ENCODE results near the gene DESI1. TPM values are rescaled to one million over a fixed set of nuclear protein-coding genes. Genes with fewer than 3 reads are reported as not detected.

The DESI1 gene
- total RNA-seq, 4 donors from 2014 or later: 6.4 to 34.2 (median 9.6) TPM

DNA sequence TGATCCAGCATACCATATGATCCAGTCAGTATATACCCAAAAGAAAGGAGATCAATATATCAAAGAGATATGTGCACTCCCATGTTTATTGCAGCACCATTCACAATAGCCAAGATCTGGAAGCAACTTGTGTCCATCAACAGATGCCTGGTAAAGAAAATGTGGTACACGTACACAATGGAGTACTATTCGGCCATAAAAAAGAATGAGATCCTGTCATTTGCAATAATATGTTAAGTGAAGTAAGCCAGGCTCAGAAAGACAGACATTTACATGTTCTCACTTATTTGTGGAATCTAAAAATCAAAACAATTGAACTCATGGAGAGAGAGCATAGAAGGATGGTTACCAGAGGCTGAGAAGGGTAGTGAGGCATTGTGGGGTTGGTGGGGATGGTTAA, 40.9 kb upstream of the DESI1 start:
- H3K27me3 ChIP-seq: no peaks in the 10 kb centered on the region
- intact Hi-C loops (cut with DNase I; ENCODE audit: low total_unique reads): no loop called here
- H3K4me3 ChIP-seq: no peak overlapping the region
- no peak for TF ChIP-seq CTCF (IDR thresholded peaks at IDR 0.05)
- TF ChIP-seq POLR2A (IDR thresholded peaks at IDR 0.05): no peak
- no peaks in the 10 kb centered on the region for H3K4me1 ChIP-seq
- H3K27ac ChIP-seq: no peak overlapping the region
- no peaks in the 10 kb centered on the region for H3K36me3 ChIP-seq
- H3K9me3 ChIP-seq: no peaks in the 10 kb centered on the region
- no peak for DNase-seq

- Histone ChIP-seq H3K9me3 (no peaks in the 10 kb centered on the region), H3K36me3 (no peaks in the 10 kb centered on the region), H3K27me3 (no peaks in the 10 kb centered on the region), H3K4me3 (no peak overlapping the region), H3K4me1 (no peaks in the 10 kb centered on the region), H3K27ac (no peak overlapping the region)
- no peak for TF ChIP-seq POLR2A (IDR thresholded peaks at IDR 0.05)
- TF ChIP-seq CTCF (IDR thresholded peaks at IDR 0.05): no peak
- intact Hi-C loops (cut with DNase I; ENCODE audit: low total_unique reads): no loop called here
- no peak for DNase-seq
Observed at GRCh38 chr22:41661088-41661487, 40.2 kb upstream of the DESI1 start.

GRCh38 chr22:41660416-41660815, 39.6 kb upstream of the DESI1 start:
- no peak for DNase-seq
- H3K36me3 ChIP-seq: no peaks in the 10 kb centered on the region

GRCh38 chr22:41659941-41660340, 39.1 kb upstream of the DESI1 start:
- Histone ChIP-seq H3K27ac (no peak overlapping the region), H3K36me3 (no peaks in the 10 kb centered on the region), H3K9me3 (no peaks in the 10 kb centered on the region), H3K4me3 (no peak overlapping the region), H3K4me1 (no peaks in the 10 kb centered on the region), H3K27me3 (no peaks in the 10 kb centered on the region)
- no peak for TF ChIP-seq POLR2A (IDR thresholded peaks at IDR 0.05)
- no peak for DNase-seq
- intact Hi-C loops (cut with DNase I; ENCODE audit: low total_unique reads): no loop called here

More at GRCh38 chr22:41660416-41660815, 39.6 kb upstream of the DESI1 start:
- H3K9me3 ChIP-seq: no peaks in the 10 kb centered on the region
- H3K4me1 ChIP-seq: no peaks in the 10 kb centered on the region
- no peak overlapping the region for H3K27ac ChIP-seq
- intact Hi-C loops (cut with DNase I; ENCODE audit: low total_unique reads): no loop called here
- no peaks in the 10 kb centered on the region for H3K27me3 ChIP-seq
- no peak for TF ChIP-seq POLR2A (IDR thresholded peaks at IDR 0.05)
- TF ChIP-seq CTCF (IDR thresholded peaks at IDR 0.05): no peak
- no peak overlapping the region for H3K4me3 ChIP-seq

DNA sequence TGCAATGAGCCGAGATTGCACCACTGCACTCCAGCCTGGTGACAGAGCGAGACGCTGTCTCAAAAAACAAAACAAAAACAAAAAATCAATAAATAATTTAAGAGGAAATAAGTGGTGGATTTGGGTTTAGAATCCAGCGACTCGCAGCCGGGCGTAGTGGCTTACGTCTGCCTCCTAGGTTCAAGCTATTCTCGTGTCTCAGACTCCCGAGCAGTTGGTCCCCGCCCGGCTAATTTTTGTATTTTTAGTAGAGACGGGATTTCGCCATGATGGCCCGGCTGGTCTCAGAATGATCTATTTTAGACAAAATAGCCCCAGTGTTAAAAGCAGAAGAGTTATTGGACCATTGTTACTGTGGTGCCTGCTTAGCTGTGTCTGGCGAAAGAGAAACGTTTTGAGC, 38.0 kb upstream of the DESI1 start:
- H3K4me3 ChIP-seq: no peak overlapping the region
- no peaks in the 10 kb centered on the region for H3K27me3 ChIP-seq
- no peak for DNase-seq
- intact Hi-C loops (cut with DNase I; ENCODE audit: low total_unique reads): no loop called here
- H3K4me1 ChIP-seq: no peaks in the 10 kb centered on the region
- no peak overlapping the region for H3K27ac ChIP-seq
- no peaks in the 10 kb centered on the region for H3K36me3 ChIP-seq
- no peaks in the 10 kb centered on the region for H3K9me3 ChIP-seq
- TF ChIP-seq CTCF (IDR thresholded peaks at IDR 0.05): no peak
- no peak for TF ChIP-seq POLR2A (IDR thresholded peaks at IDR 0.05)

DNA sequence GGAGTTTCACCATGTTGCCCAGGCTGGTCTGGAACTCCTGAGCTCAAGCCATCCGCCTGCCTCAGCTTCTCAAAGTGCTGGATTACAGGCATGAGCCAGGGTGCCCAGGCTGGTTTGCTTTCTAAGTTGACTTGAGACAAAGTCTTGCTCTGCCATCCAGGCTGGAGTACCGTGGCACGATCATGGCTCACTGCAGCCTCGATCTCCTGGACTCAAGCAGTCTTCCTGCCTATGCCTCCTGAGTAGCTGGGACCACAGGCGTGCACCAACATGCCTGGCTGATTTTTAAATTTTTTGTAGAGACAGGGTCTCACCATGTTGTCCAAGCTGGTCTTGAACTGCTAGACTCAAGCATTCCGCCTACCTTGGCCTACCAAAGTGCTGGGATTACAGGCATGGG, 36.9 kb upstream of the DESI1 start:
- Histone ChIP-seq H3K4me1 (no peaks in the 10 kb centered on the region), H3K9me3 (no peaks in the 10 kb centered on the region), H3K36me3 (no peaks in the 10 kb centered on the region), H3K27ac (no peak overlapping the region), H3K4me3 (no peak overlapping the region), H3K27me3 (no peaks in the 10 kb centered on the region)
- intact Hi-C loops (cut with DNase I; ENCODE audit: low total_unique reads): no loop called here
- DNase-seq: no peak
- TF ChIP-seq POLR2A (IDR thresholded peaks at IDR 0.05) (no peak), CTCF (IDR thresholded peaks at IDR 0.05) (no peak)

All from uterus (tissue), 4 donors.